Skeletal muscle cell (primary cell): ENCODE data around the gene SIGLEC9.

Experiments used
- DNase-seq: peaks from one replicate; pipeline ENCODE4 v3.0.0-alpha.2; 2010; ENCODE audit warnings: low read depth
- H3K4me3 ChIP-seq: 2 replicates; pipeline ENCODE4 v1.5.1; 2011; ENCODE audit warnings: low read depth, mild to moderate bottlenecking, control low read depth, low read length, moderate library complexity

Gene SIGLEC9

GRCh38 chr19:51124729-51125128 lies at the start of gene SIGLEC9:
Gene SIGLEC9, plus strand, starts transcription at chr19:51124906. Its CDS starts 69 bp downstream, at chr19:51124975.
- no peak within 1 kb of the TSS for H3K4me3 ChIP-seq
- no peak for DNase-seq

- no peak for DNase-seq
- no peak overlapping the region for H3K4me3 ChIP-seq
Measured at GRCh38 chr19:51075998-51076397, 48.7 kb upstream of the SIGLEC9 start.

- DNase-seq = no peak
- H3K4me3 ChIP-seq = no peak overlapping the region
Measured at GRCh38 chr19:51076631-51077213, 48.0 kb upstream of the SIGLEC9 start.

GRCh38 chr19:51078104-51078503 lies 46.6 kb upstream of the SIGLEC9 start:
- DNase-seq = no peak
- no peak overlapping the region for H3K4me3 ChIP-seq

GRCh38 chr19:51078731-51079130 lies 46.0 kb upstream of the SIGLEC9 start:
- H3K4me3 ChIP-seq = no peak overlapping the region
- no peak for DNase-seq

GRCh38 chr19:51079481-51080110 lies 45.1 kb upstream of the SIGLEC9 start:
- DNase-seq = no peak
- no peak overlapping the region for H3K4me3 ChIP-seq

GRCh38 chr19:51081476-51081875 lies 43.2 kb upstream of the SIGLEC9 start:
- no peak overlapping the region for H3K4me3 ChIP-seq
- no peak for DNase-seq

- DNase-seq = no peak
- no peak within 1 kb of the TSS for H3K4me3 ChIP-seq
Measured at GRCh38 chr19:51082611-51083010, 42.1 kb upstream of the SIGLEC9 start, which contains the start of gene KLK14. Gene KLK14, minus strand, starts transcription at chr19:51082887. Its CDS starts 273 bp downstream, at chr19:51082614.

GRCh38 chr19:51083181-51083580 lies 41.5 kb upstream of the SIGLEC9 start:
- no peak overlapping the region for H3K4me3 ChIP-seq
- no peak for DNase-seq

- no peak overlapping the region for H3K4me3 ChIP-seq
- DNase-seq = no peak
Measured at GRCh38 chr19:51083783-51084182, 40.9 kb upstream of the SIGLEC9 start.

GRCh38 chr19:51084505-51084904 lies 40.2 kb upstream of the SIGLEC9 start:
- no peak for DNase-seq
- no peak overlapping the region for H3K4me3 ChIP-seq

- no peak for DNase-seq
- H3K4me3 ChIP-seq = no peak overlapping the region
Measured at GRCh38 chr19:51086153-51086850, 38.4 kb upstream of the SIGLEC9 start.

GRCh38 chr19:51089786-51090185 lies 34.9 kb upstream of the SIGLEC9 start:
- DNase-seq = no peak
- no peak overlapping the region for H3K4me3 ChIP-seq

- DNase-seq = no peak
- H3K4me3 ChIP-seq = no peak overlapping the region
Measured at GRCh38 chr19:51090471-51090870, 34.2 kb upstream of the SIGLEC9 start.

GRCh38 chr19:51091126-51091525 lies 33.6 kb upstream of the SIGLEC9 start:
- DNase-seq = no peak

GRCh38 chr19:51091895-51092873 lies 32.5 kb upstream of the SIGLEC9 start:
- no peak for DNase-seq
- no peak overlapping the region for H3K4me3 ChIP-seq

More at GRCh38 chr19:51091126-51091525, 33.6 kb upstream of the SIGLEC9 start:
- H3K4me3 ChIP-seq = no peak overlapping the region

- DNase-seq = no peak
- no peak overlapping the region for H3K4me3 ChIP-seq
Measured at GRCh38 chr19:51093101-51093500, 31.6 kb upstream of the SIGLEC9 start.

- H3K4me3 ChIP-seq = no peak overlapping the region
- DNase-seq = no peak
Measured at GRCh38 chr19:51093510-51094345, 31.0 kb upstream of the SIGLEC9 start.
